Stimulated activated CD8-positive, alpha-beta memory T cell treated with anti-CD3 and anti-CD28 coated beads, Interleukin-7, amount 100 ng/mL, for 4 hours (primary cell): ENCODE results near the gene TP53.
"Not testable (repeated sequence)": the region's sequence is repeated elsewhere in the genome, so short reads cannot be mapped to it uniquely, and the experiment has no call there.

ENCODE experiments used
- DNase-seq, 2 donors: peaks; one replicate each; pipeline ENCODE4 v3.0.0-alpha.2; 2020; ENCODE audit warnings: low read depth in 2 of 2

TP53 gene

GRCh38 chr17:7674934-7675333 is 12.4 kb downstream of the TP53 start:
- DNase-seq, result no peak

DNA sequence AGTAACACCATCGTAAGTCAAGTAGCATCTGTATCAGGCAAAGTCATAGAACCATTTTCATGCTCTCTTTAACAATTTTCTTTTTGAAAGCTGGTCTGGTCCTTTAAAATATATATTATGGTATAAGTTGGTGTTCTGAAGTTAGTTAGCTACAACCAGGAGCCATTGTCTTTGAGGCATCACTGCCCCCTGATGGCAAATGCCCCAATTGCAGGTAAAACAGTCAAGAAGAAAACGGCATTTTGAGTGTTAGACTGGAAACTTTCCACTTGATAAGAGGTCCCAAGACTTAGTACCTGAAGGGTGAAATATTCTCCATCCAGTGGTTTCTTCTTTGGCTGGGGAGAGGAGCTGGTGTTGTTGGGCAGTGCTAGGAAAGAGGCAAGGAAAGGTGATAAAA is 14.1 kb downstream of the TP53 start:
- DNase-seq, result no peak

DNA sequence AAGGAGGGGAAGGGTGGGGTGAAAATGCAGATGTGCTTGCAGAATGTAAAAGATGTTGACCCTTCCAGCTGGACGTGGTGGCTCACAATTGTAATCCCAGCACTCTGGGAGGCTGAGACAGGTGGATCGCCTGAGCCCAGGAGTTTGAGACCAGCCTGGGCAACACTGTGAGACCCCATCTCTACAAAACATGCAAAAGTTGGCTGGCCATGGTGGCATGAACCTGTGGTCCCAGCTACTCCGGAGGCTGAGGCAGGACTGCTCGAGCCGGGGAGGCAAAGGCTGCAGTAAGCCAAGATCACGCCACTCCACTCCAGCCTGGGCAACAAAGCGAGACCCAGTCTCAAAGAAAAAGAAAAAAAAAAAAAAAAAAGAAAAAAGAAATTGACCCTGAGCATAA is 18.8 kb downstream of the TP53 start:
- no peak for DNase-seq

DNA sequence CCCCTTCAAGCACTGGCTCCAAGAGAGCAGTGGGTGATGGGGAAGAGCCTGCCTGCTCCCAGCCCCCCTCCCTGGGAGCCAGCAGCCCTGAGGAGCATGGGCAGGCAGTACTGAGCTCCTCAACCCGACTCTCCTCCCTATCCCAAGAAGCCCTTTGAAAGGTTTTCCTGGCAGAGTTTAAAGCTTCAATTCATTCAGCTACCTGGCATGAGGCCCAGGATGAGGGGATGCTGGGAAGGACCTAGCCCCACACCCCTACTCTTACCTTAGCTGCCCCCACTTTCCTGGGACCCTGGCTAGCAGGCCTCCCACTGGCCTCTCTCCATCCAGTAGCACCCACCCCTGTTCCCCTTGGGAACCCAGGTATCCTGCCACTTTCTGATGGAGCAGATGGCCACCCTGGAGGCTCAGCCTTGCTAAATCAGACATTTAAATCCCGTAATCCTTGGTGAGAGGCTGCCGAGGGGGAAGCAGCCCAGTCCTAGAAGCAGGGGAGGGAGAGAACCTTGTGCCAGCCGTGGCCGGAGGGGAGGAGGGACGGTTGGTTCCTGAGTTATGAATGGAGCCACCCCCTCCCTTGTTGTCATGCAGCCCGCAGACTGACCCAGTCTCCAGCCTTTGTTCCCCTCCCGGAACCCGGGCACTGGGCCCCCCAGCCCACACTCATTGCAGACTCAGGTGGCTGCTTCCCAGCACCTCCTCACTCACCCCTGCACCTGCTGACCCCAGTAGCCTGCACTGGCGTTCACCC is 19.5 kb downstream of the TP53 start:
- no peak for DNase-seq

DNA sequence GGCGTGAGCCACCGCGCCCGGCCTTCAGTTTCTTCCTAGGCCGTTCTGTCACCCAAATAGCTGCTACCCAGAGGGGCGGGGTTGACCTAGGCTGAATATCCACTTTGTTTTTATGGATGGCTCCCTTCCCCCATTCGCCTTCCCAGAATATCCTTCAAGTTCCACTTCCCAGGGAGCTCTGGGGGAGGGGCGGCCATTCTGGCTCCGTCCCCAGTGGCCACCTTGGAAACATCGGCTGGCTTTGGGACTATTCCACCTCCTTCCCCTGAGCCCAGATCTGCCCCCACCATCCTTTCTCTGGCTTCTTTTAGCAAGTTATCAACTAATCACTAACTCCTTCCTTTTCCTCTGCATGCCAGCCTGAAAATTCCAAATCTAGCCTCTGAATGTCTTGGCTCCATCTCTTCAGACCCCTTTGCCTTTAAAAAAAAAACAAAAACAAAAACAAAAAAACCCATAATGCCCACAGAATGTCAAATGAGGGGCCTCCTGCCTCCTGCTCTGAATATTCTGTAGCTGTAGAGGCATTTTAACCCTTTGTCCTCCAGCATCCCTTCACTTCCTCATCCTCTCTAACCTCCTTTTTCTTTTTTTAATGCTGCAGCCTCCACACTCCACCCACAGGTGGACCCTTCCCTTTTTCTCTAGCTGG is 30.2 kb downstream of the TP53 start:
- no peak for DNase-seq

- no peak for DNase-seq
Measured at GRCh38 chr17:7655541-7655840, 31.8 kb downstream of the TP53 start.

DNA sequence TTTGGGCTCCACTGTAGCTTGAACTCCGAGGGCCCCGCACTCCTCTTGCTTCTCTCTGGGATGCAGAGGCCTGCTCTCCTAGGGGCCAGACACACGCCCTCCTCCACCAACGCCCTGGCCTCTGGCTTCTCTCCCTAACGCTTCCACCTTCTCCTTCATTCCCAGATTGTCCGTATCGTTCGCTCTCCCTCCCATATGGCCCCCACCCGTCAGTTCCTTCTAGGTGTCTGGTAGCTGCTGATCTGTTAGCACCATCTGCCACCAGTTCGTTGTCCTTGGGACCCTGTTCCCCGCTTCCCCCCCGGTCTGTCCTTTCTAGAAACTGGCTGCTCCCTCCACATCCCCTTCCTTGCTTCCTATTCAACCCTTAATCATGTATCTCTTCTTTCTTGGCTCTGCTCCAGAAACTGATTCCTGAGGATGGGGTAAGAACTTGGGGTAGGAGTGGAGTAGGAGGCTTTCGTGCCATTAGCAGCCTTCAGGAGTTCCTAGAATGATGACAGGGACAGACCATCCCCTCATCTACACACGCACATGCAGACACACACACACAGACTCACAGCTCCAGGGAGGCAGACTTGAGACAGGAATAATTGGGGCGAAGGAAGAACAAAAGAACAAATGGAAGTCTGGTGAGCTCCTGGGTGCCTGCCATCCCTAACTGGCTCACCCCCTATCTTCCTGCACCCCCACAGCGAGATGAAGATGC is 32.3 kb downstream of the TP53 start:
- DNase-seq, result no peak

DNA sequence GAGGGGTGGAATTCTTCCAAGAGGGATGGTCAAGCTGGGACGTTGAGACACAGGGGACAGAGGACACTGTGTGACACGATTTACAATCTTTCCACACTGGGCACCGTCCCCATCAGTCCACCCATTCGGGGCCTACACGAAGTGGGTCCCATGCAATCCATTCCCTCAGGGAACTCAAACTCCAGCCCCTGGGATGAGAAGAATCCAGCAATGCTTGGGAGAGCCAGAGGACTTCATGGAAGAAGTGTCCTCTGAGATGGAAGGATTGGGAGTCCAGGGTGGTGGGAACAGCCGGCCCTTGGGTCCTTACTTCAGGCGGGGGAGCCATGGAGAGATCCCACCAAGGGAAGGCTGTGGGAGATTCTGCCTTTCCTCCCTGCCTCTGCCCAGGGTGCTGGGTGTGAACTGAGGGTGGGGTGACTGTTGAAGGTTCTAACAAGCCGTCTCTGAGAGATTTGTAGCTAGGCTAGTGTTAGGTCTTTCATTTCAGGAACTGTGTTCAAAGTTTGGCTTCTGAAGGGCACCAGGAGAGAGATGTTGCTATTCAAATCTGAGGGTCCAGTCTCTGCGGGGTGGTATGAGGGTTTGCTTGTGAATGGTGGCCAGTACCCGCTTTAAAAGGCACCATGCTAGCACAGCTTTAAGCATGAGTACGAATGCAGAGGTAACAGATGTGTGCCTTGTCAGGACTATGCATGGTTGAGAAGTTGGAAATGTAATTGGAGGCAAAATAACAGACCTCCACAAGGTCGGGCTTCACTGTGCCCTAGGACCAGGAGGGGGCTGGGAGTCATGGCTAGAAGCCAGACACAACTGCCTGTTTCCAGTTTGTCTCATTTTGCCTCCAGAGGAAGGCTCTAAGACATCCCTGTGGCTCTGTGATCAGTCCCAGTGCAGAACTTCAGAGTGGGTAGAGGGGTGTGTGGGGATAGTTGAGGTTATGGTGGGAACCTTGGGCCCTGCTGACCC is 34.6 kb downstream of the TP53 start:
- no peak for DNase-seq

DNA sequence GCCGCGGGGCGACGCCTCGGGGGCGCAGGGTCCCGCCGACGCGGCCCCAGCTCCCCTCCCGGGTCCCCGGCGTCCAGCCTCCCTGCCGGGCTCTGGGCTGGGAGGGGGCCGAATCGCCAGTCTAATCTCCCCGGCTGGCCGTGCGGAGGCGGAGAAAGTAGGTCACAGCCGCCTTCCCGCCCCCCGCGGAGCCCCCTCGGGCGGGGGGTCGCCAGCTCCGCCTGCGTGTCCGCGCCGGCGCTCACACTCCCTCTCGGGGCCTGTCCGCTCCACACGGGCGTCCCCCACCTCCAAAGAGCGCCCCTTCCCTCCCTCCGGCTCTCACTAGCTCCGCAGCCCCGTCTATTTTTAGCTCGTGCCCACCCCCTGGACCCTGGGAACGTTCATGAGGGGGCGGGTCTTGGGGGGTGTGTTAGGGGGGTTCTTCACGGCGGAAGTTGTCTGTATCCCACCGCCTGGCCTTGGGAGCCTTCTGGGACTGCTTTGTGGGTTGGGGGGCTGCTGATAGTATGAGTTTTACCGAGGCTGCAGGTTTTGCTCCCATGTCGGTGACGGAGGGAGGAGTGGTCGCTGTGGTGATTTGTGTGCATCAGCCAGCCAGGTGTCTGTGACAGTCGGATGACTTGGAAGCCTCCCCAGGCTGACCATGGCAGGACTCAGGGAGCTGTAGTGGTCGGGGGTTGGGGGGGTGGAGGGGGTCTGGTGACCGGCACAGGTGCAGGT is 35.5 kb downstream of the TP53 start:
- no peak for DNase-seq

- no peak for DNase-seq
Measured at GRCh38 chr17:7651097-7651664, 36.1 kb downstream of the TP53 start.

- peak; percentile 64 to 70 for DNase-seq
Measured at GRCh38 chr17:7650509-7651096, 36.7 kb downstream of the TP53 start, which contains the start of gene ATP1B2. Gene ATP1B2 (plus strand): TSS chr17:7650926. CDS start chr17:7651519, 593 bp downstream.

DNA sequence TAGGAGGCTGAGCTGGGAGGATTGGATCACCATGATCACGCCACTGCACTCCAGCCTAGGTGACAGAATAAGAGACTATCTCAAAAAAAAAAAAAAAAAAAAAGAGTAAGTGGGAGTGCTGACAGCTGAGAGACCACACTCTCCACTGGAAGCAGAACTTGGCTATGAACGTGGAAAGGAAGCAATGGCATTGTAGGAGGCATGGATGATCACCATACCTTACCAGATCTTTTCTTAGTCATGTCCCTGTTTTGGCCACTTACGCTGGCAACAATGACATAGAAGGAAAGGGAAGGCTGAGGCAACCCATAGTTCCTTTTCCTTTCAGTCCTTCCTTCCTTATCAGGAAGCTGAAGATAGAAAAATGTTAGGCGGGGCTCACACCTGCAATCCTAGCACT is 40.3 kb downstream of the TP53 start:
- DNase-seq, result no peak

DNA sequence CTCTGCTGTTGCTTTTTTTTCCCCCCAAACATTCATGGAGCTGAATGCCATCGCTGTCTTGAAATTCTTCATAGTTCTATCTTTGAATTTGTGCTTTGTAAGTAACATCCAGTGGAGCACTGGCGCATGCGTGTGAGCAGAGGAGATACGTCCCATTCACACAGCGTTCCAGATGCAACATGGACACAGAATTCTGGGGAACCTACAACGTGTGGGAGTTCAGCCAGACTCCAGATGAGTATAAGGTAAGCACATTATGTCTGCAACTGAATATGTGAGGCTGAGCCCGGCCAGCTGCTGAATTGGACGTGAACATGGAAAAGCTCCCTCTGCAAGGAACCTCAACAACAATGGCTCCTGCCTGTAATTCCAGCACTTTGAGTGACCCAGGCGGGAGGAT is 40.8 kb downstream of the TP53 start:
- no peak for DNase-seq

GRCh38 chr17:7644775-7645174 is 42.5 kb downstream of the TP53 start:
- DNase-seq, result no peak

DNA sequence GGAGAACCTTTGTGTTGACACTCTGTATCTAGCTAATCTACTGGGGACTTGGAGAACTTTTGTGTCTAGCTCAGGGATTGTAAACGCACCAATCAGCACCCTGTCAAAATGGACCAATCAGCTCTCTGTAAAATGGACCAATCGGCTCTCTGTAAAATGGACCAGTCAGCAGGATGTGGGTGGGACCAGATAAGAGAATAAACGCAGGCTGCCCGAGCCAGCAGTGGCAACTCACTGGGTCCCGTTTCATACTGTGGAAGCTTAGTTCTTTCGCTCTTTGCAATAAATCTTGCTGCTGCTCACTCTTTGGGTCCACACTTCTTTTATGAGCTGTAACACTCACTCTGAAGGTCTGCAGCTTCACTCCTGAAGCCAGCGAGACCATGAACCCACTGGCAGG is 45.7 kb downstream of the TP53 start:
- not testable (repeated sequence) for DNase-seq

DNA sequence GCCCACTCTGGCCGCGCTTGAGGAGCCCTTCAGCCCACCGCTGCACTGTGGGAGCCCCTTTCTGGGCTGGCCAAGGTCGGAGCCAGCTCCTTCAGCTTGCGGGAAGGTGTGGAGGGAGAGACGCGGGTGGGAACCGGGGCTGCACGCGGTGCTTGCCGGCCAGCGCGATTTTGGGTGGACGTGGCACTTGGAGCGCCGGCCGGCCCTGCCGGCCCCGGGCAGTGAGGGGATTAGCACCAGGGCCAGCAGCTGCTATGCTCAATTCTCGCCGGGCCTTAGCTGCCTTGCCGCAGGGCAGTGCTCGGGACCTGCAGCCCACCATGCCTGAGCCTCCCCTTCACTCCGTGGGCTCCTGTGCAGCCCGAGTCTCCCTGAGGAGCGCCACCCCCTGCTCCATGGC is 46.5 kb downstream of the TP53 start:
- DNase-seq, result no peak

DNA sequence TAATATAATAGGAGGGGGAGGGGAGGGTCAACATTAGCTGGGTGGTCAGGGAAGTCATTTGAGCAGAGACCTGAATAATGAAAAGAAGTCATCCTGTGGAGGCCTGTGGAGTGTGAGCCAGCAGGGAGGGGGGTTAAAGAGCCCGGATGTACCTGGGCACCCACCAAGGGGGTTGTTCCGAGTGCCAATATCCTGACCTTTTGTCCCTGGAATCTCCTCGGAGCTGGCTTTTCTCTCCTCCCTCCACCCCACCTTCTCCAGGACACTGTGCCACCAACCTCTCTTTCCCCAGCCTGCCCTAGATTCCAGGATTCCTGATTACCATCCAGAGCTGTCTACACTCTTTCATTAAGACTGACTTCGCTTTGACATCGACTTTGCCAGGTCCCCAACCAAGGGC is 51.1 kb downstream of the TP53 start:
- DNase-seq, result no peak

GRCh38 chr17:7634384-7634783 is 52.9 kb downstream of the TP53 start:
- no peak for DNase-seq

- DNase-seq, result no peak
Measured at GRCh38 chr17:7633093-7633492, 54.2 kb downstream of the TP53 start.

GRCh38 chr17:7632492-7632894 is 54.8 kb downstream of the TP53 start:
- no peak for DNase-seq
